Measurements from ENCODE around the gene PDIA5.

The PDIA5 gene

DNA sequence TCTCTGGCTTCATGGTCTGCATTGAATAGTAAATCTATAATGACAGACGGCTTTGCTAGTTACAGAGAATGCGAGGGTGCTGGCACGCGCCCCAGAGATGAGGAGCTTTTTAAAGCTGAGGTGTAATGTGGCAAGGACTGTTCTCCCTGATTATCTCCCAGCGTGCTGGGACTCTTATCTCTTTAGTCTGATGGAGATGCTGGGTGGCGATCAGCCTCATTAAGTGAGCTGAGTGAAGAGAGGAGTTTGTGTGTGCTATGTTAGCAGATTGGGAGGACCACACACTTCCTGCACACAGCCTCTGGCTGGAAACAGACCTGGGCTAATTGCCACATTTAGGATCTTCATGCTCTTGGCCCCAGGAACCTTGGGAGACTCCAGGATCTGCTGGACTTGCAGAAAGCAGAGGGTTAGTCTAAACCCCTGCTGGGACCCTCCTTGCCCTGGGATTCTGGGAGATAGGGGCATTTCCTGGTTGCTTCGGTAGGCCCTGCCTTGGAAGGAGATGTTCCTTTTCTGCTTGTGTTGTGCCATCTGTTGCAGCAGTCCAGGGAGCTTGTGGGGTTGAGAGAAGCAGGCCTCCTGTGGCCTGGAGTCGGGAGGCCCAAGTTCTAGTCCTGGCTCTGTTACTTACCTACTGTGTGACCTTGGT is 15.0 kb downstream of the PDIA5 start:
- no peak for TF ChIP-seq EZH2 (optimal IDR thresholded peaks at IDR 0.05; ENCODE audit: low read depth, low read length)
- TF ChIP-seq EZH2phosphoT487 (IDR thresholded peaks at IDR 0.05; ENCODE audit: low read length): no peak
- no peak for TF ChIP-seq CTCF (IDR thresholded peaks at IDR 0.05; ENCODE audit: low read length)
- Histone ChIP-seq H3K4me2 (ENCODE audit: low read depth, low read length) (no peak overlapping the region), H4K20me1 (ENCODE audit: insufficient read depth, low read length) (peaks cover 6% of the 10 kb centered on the region; the same call in 1 of the 2 replicates), H3K4me1 (ENCODE audit: low read length) (peaks cover 9% of the 10 kb centered on the region; the same call in 1 of the 2 replicates), H3K9ac (ENCODE audit: low read length) (no peak overlapping the region), H3K27ac (ENCODE audit: low read length) (no peak overlapping the region), H3K9me3 (replicated peaks; ENCODE audit: insufficient read depth, low read length) (no peaks in the 10 kb centered on the region), H3K9me2 (replicated peaks; ENCODE audit: insufficient read depth, low read length) (no peaks in the 10 kb centered on the region), H3K27me3 (replicated peaks; ENCODE audit: insufficient read depth, low read length) (no peaks in the 10 kb centered on the region), H2AFZ (ENCODE audit: low read length) (no peak overlapping the region), H3K36me3 (replicated peaks; ENCODE audit: insufficient read depth, low read length) (no peaks in the 10 kb centered on the region), H3K4me3 (ENCODE audit: low read length) (no peak overlapping the region), H3K79me2 (ENCODE audit: low read length) (peaks cover 96% of the 10 kb centered on the region), H3F3A (ENCODE audit: insufficient read depth, low read length) (no peaks in the 10 kb centered on the region)
- DNase-seq: no peak

- H3K27me3 ChIP-seq (replicated peaks; ENCODE audit: insufficient read depth, low read length): no peaks in the 10 kb centered on the region
- H3K9ac ChIP-seq (ENCODE audit: low read length): no peak overlapping the region
- no peak for DNase-seq
- H4K20me1 ChIP-seq (ENCODE audit: insufficient read depth, low read length): peaks cover 6% of the 10 kb centered on the region; the same call in 1 of the 2 replicates
- TF ChIP-seq EZH2phosphoT487 (IDR thresholded peaks at IDR 0.05; ENCODE audit: low read length) (no peak), EZH2 (optimal IDR thresholded peaks at IDR 0.05; ENCODE audit: low read depth, low read length) (no peak), CTCF (IDR thresholded peaks at IDR 0.05; ENCODE audit: low read length) (no peak)
- peaks cover 9% of the 10 kb centered on the region; the same call in 1 of the 2 replicates for H3K4me1 ChIP-seq (ENCODE audit: low read length)
- H3K79me2 ChIP-seq (ENCODE audit: low read length): peaks cover 96% of the 10 kb centered on the region
- H3K27ac ChIP-seq (ENCODE audit: low read length): no peak overlapping the region
- H3K9me3 ChIP-seq (replicated peaks; ENCODE audit: insufficient read depth, low read length): no peaks in the 10 kb centered on the region
- no peaks in the 10 kb centered on the region for H3K36me3 ChIP-seq (replicated peaks; ENCODE audit: insufficient read depth, low read length)
- H3K9me2 ChIP-seq (replicated peaks; ENCODE audit: insufficient read depth, low read length): no peaks in the 10 kb centered on the region
- H3K4me2 ChIP-seq (ENCODE audit: low read depth, low read length): no peak overlapping the region
- no peak overlapping the region for H2AFZ ChIP-seq (ENCODE audit: low read length)
- no peak overlapping the region for H3K4me3 ChIP-seq (ENCODE audit: low read length)
- no peaks in the 10 kb centered on the region for H3F3A ChIP-seq (ENCODE audit: insufficient read depth, low read length)
Observed at GRCh38 chr3:123082370-123083065, 15.7 kb downstream of the PDIA5 start.

GRCh38 chr3:123083383-123084124 is 16.7 kb downstream of the PDIA5 start:
- no peaks in the 10 kb centered on the region for H3K9me3 ChIP-seq (replicated peaks; ENCODE audit: insufficient read depth, low read length)
- H3K9me2 ChIP-seq (replicated peaks; ENCODE audit: insufficient read depth, low read length): no peaks in the 10 kb centered on the region
- no peak for TF ChIP-seq EZH2 (optimal IDR thresholded peaks at IDR 0.05; ENCODE audit: low read depth, low read length)
- TF ChIP-seq CTCF (IDR thresholded peaks at IDR 0.05; ENCODE audit: low read length): no peak
- no peak for TF ChIP-seq EZH2phosphoT487 (IDR thresholded peaks at IDR 0.05; ENCODE audit: low read length)
- H3K27me3 ChIP-seq (replicated peaks; ENCODE audit: insufficient read depth, low read length): no peaks in the 10 kb centered on the region
- H3K4me1 ChIP-seq (ENCODE audit: low read length): peaks cover 9% of the 10 kb centered on the region; the same call in 1 of the 2 replicates
- H2AFZ ChIP-seq (ENCODE audit: low read length): no peak overlapping the region
- peaks cover 6% of the 10 kb centered on the region; the same call in 1 of the 2 replicates for H4K20me1 ChIP-seq (ENCODE audit: insufficient read depth, low read length)
- H3K36me3 ChIP-seq (replicated peaks; ENCODE audit: insufficient read depth, low read length): no peaks in the 10 kb centered on the region
- no peak overlapping the region for H3K27ac ChIP-seq (ENCODE audit: low read length)
- DNase-seq: no peak
- no peak overlapping the region for H3K4me3 ChIP-seq (ENCODE audit: low read length)
- peaks cover 98% of the 10 kb centered on the region for H3K79me2 ChIP-seq (ENCODE audit: low read length)
- H3F3A ChIP-seq (ENCODE audit: insufficient read depth, low read length): no peaks in the 10 kb centered on the region
- no peak overlapping the region for H3K9ac ChIP-seq (ENCODE audit: low read length)
- no peak overlapping the region for H3K4me2 ChIP-seq (ENCODE audit: low read depth, low read length)

Data from MM.1S (cell line).